C4-2B (cell line): ENCODE data around the gene TMEM17.
"Not testable (repeated sequence)": the region's sequence is repeated elsewhere in the genome, so short reads cannot be mapped to it uniquely, and the experiment has no call there.

ENCODE experiments used
- H3K27ac ChIP-seq: fragments of 450-650 bp; 2 replicates; pipeline ENCODE4 v1.5.1; 2017
- CTCF ChIP-seq: fragments of 450-650 bp; conservative IDR thresholded peaks from 2 replicates; pipeline ENCODE4 v1.5.1; 2017; ENCODE audit warnings: mild to moderate bottlenecking
- ZFX ChIP-seq: fragments of 450-650 bp; IDR thresholded peaks from 2 replicates; pipeline ENCODE4 v1.6.1; 2017

Gene TMEM17

GRCh38 chr2:62527478-62528210 lies 21.6 kb upstream of the TMEM17 start:
- no peak overlapping the region for H3K27ac ChIP-seq
- no peak for TF ChIP-seq ZFX
- TF ChIP-seq CTCF, result no peak

GRCh38 chr2:62526531-62527381 lies 20.8 kb upstream of the TMEM17 start:
- peak overlapping the region; percentile 55; the same call in 1 of the 2 replicates for H3K27ac ChIP-seq
- TF ChIP-seq ZFX (no peak), CTCF (no peak)

- TF ChIP-seq ZFX (no peak), CTCF (no peak)
- H3K27ac ChIP-seq, result peak overlapping the region; percentile 63; the same call in 1 of the 2 replicates
Measured at GRCh38 chr2:62525549-62526269, 19.7 kb upstream of the TMEM17 start.

GRCh38 chr2:62524293-62524941 lies 18.4 kb upstream of the TMEM17 start:
- TF ChIP-seq CTCF, result no peak
- TF ChIP-seq ZFX, result no peak
- no peak overlapping the region; the same call in 1 of the 2 replicates for H3K27ac ChIP-seq

GRCh38 chr2:62521061-62521460 lies 15.1 kb upstream of the TMEM17 start:
- not testable (repeated sequence) for H3K27ac ChIP-seq

GRCh38 chr2:62512384-62512783 lies 6.4 kb upstream of the TMEM17 start:
- H3K27ac ChIP-seq, result no peak overlapping the region
- TF ChIP-seq CTCF (no peak), ZFX (no peak)

- no peak overlapping the region for H3K27ac ChIP-seq
- TF ChIP-seq ZFX (no peak), CTCF (no peak)
Measured at GRCh38 chr2:62511636-62512035, 5.6 kb upstream of the TMEM17 start.
